Neural cell (in vitro differentiated cells): ENCODE data around the gene SH3RF2. TPM values are rescaled to one million over a fixed set of nuclear protein-coding genes. Genes with fewer than 3 reads are reported as not detected.
"Not testable (repeated sequence)": the region's sequence is repeated elsewhere in the genome, so short reads cannot be mapped to it uniquely, and the experiment has no call there.

Experiments
- H2AFZ ChIP-seq: fragments of 200-600, 300-800 bp; sonication (generic), shearing (Covaris generic); 2 replicates; pipeline ENCODE4 v1.6.0; 2014; ENCODE audit warnings: low read depth, mild to moderate bottlenecking, antibody characterized with exemption, low read length, moderate library complexity
- H3F3A ChIP-seq: fragments of 200-600 bp; shearing (Covaris generic); 2 replicates; pipeline ENCODE4 v1.6.1; 2016; ENCODE audit warnings: mild to moderate bottlenecking, moderate library complexity, mixed read lengths, antibody characterized with exemption, low read length; ENCODE audit not compliant: insufficient read depth, poor library complexity, severe bottlenecking
- H3K27ac ChIP-seq: fragments of 200-600, 300-800 bp; sonication (generic), shearing (Covaris generic); 2 replicates; pipeline ENCODE4 v1.5.1; 2014; ENCODE audit warnings: mild to moderate bottlenecking, low read length, moderate library complexity
- H3K27me3 ChIP-seq: fragments of 300-800, 200-600 bp; sonication (generic), shearing (Covaris generic); 2 replicates; pipeline ENCODE4 v1.6.0; 2014; ENCODE audit warnings: mild to moderate bottlenecking, low read depth, low read length, moderate library complexity; ENCODE audit not compliant: insufficient read depth
- H3K36me3 ChIP-seq: fragments of 300-800, 200-600 bp; sonication (generic), shearing (Covaris generic); 2 replicates; pipeline ENCODE4 v1.5.1; 2014; ENCODE audit warnings: mild to moderate bottlenecking, antibody characterized with exemption, low read length, moderate library complexity; ENCODE audit not compliant: insufficient read depth
- H3K4me2 ChIP-seq: fragments of 300-800, 200-600 bp; sonication (generic), shearing (Covaris generic); 2 replicates; pipeline ENCODE4 v1.6.0; 2014; ENCODE audit warnings: mild to moderate bottlenecking, low read length
- H3K4me3 ChIP-seq: fragments of 300-800, 200-600 bp; sonication (generic), shearing (Covaris generic); 2 replicates; pipeline ENCODE4 v1.5.1; 2014; ENCODE audit warnings: mild to moderate bottlenecking, low read length, moderate library complexity
- H3K79me2 ChIP-seq: fragments of 200-600 bp; shearing (Covaris generic); replicated peaks from 2 replicates; pipeline ENCODE4 v1.6.0; 2014; ENCODE audit warnings: mild to moderate bottlenecking, low read length, moderate library complexity; ENCODE audit not compliant: insufficient read depth
- H3K9ac ChIP-seq: fragments of 300-800, 200-600 bp; sonication (generic), shearing (Covaris generic); 2 replicates; pipeline ENCODE4 v1.6.1; 2016; ENCODE audit warnings: mild to moderate bottlenecking, low read length, mixed read lengths
- H3K9me2 ChIP-seq: fragments of 200-600 bp; shearing (Covaris generic); 2 replicates; pipeline ENCODE4 v1.6.1; 2016; ENCODE audit warnings: mild to moderate bottlenecking, low read length, mixed read lengths; ENCODE audit not compliant: insufficient read depth
- H3K9me3 ChIP-seq: fragments of 200-600, 300-800 bp; sonication (generic), shearing (Covaris generic); 2 replicates; pipeline ENCODE4 v1.6.1; 2016; ENCODE audit warnings: mild to moderate bottlenecking, mixed run types, low read length, moderate library complexity, mixed read lengths
- H4K20me1 ChIP-seq: fragments of 200-600 bp; shearing (Covaris generic); 2 replicates; pipeline ENCODE4 v1.6.1; 2016; ENCODE audit warnings: mild to moderate bottlenecking, mixed run types; ENCODE audit not compliant: insufficient read depth
- CTCF ChIP-seq: fragments of 450-650 bp; IDR thresholded peaks from 2 replicates; pipeline ENCODE4 v1.5.1; 2014; ENCODE audit warnings: antibody characterized with exemption, mild to moderate bottlenecking, moderate library complexity; ENCODE audit not compliant: poor library complexity, severe bottlenecking
- EP300 ChIP-seq: fragments of 450-650 bp; conservative IDR thresholded peaks from 2 replicates; pipeline ENCODE4 v1.6.1; 2014; ENCODE audit warnings: antibody characterized with exemption, mild to moderate bottlenecking, moderate library complexity; ENCODE audit not compliant: poor library complexity, severe bottlenecking
- EZH2 ChIP-seq: fragments of 200-600, 300-800 bp; shearing (Covaris generic), sonication (generic); IDR thresholded peaks from 2 replicates; pipeline ENCODE4 v1.6.1; 2014; ENCODE audit warnings: antibody characterized with exemption, low read length, borderline replicate concordance, mild to moderate bottlenecking; ENCODE audit not compliant: insufficient read depth, poor library complexity, severe bottlenecking
- MXI1 ChIP-seq: fragments of 450-650 bp; conservative IDR thresholded peaks from 2 replicates; pipeline ENCODE4 v1.6.1; 2014; ENCODE audit warnings: antibody characterized with exemption, mild to moderate bottlenecking; ENCODE audit not compliant: poor library complexity, severe bottlenecking
- POLR2AphosphoS5 ChIP-seq: IDR thresholded peaks from 2 replicates; pipeline ENCODE4 v1.6.1; 2012
- RAD21 ChIP-seq: fragments of 450-650 bp; conservative IDR thresholded peaks from 2 replicates; pipeline ENCODE4 v1.6.1; 2014; ENCODE audit warnings: antibody characterized with exemption, mild to moderate bottlenecking, moderate library complexity
- REST ChIP-seq: IDR thresholded peaks from 2 replicates; pipeline ENCODE4 v1.6.1; 2012; ENCODE audit warnings: borderline replicate concordance
- SMC3 ChIP-seq: fragments of 450-650 bp; conservative IDR thresholded peaks from 2 replicates; pipeline ENCODE4 v1.6.1; 2014; ENCODE audit warnings: antibody characterized with exemption, mild to moderate bottlenecking, moderate library complexity; ENCODE audit not compliant: poor library complexity
- TAF1 ChIP-seq: IDR thresholded peaks from 2 replicates; pipeline ENCODE4 v1.6.1; 2012; ENCODE audit warnings: low read depth
- polyA plus RNA-seq: library from polyadenylated mRNA; depleted of rRNA; stranded (reverse); fragments of >200 nt; gene quantifications from 2 replicates; pipeline ENCODE4 v1.2.3, GENCODE V29; 2014

The SH3RF2 gene
- polyA plus RNA-seq, 1 donor from 2014 or later: not detected

DNA sequence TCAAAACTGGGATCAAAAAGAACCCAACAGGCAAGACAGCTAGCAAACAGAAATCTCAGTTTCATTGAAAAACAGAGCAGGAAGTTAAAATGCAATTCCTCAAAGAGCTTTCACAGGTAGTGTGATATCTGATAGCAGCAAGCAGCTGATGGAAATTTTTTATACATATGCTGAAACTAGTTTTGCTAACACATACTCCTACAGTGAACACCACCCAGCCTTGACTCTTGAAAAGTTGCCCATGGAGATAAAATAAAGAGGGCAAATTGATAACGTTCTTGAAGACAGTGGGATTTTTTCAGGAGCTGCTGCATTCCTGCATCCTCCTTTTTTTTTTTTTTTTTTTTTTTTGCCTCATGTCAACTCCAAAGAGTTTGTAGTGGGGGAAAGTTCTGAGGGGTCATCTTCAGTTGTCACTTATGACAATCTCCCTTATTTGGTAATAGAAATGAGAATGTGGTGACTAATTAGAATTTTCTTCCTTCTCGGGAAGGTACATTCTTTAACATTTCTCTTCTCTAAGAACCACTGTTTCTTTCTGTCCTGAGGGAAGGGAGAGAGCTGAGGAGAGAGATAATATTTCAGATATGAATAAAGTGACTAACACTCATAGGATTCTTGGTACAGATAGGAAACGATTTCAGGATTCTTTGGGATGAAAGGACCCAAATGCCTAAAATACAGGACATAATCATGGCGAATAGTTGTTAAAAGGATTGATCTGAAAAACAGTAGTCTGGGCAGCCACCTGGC lies 24.6 kb downstream of the SH3RF2 start (continued):
- TF ChIP-seq EZH2: no peak

DNA sequence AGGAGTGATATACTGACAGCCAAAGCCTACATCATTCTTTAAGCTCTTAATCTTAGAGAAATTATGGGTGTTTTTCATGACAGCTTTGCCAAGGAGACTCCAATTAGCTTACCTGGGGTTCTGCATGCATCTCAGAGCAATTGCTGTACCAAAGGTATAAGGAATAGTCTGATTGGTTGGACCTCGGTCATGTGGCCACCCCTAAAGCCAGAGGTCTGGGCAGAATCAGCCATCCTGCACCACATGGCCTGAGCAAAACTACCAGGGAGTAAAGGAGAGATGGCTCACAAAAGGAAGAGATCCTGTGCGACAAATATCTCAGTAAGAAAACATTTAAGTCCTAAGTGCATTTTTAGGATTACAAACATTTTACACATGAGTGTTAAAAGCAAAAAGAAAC lies 25.6 kb downstream of the SH3RF2 start:
- Histone ChIP-seq H3K27ac (no peak overlapping the region), H3K4me3 (no peak overlapping the region), H3K9me2 (no peaks in the 10 kb centered on the region), H4K20me1 (no peaks in the 10 kb centered on the region), H3K36me3 (no peaks in the 10 kb centered on the region), H3K79me2 (no peaks in the 10 kb centered on the region), H3K9me3 (no peaks in the 10 kb centered on the region), H3F3A (no peaks in the 10 kb centered on the region), H3K4me2 (no peak overlapping the region), H3K27me3 (no peaks in the 10 kb centered on the region), H2AFZ (no peak overlapping the region), H3K9ac (no peak overlapping the region)
- no peak for TF ChIP-seq TAF1
- TF ChIP-seq REST: no peak
- TF ChIP-seq MXI1: no peak
- TF ChIP-seq SMC3: no peak
- no peak for TF ChIP-seq EP300
- TF ChIP-seq POLR2AphosphoS5: no peak
- no peak for TF ChIP-seq EZH2
- TF ChIP-seq CTCF: no peak
- TF ChIP-seq RAD21: no peak

DNA sequence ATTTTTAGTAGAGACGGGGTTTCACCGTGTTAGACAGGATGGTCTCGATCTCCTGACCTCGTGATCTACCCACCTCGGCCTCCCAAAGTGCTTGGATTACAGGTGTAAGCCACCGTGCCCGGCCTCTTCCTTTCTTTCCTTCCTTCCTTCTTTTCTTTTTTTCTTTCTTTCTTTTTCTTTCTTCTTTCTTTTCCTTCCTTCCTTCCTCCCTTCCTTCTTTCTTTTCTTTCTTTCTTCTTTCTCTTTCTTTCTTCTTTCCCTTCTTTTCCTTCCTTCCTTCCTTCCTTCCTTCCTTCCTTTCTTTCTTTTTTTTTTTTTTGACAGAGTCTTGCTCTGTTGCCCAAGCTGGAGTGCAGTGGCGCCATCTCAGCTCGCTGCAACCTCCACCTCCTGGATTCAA lies 27.6 kb downstream of the SH3RF2 start:
- not testable (repeated sequence) for H3K4me2 ChIP-seq, H3K9me3 ChIP-seq, H3K79me2 ChIP-seq, H3K36me3 ChIP-seq, H3K9ac ChIP-seq, H3K4me3 ChIP-seq, H3K27ac ChIP-seq, H2AFZ ChIP-seq, H4K20me1 ChIP-seq, H3K27me3 ChIP-seq, H3K9me2 ChIP-seq, H3F3A ChIP-seq
